GM19351 (cell line): ENCODE results near the gene ZNF672.
A peak's percentile ranks its signal among the peaks of the same experiment; 100 is the strongest.

Experiments used
- ATAC-seq: cut with Tn5 transposase; IDR thresholded peaks from one replicate; pipeline ENCODE4 v1.9.1; 2021; ENCODE audit warnings: mild to moderate bottlenecking, moderate library complexity; ENCODE audit not compliant: unreplicated experiment

Gene ZNF672

GRCh38 chr1:248831842-248832241 lies 6.2 kb upstream of the ZNF672 start:
- ATAC-seq = no peak

- no peak for ATAC-seq
Measured at GRCh38 chr1:248834343-248834940, 3.6 kb upstream of the ZNF672 start.

GRCh38 chr1:248837045-248837780 lies 811 bp upstream of the ZNF672 start:
- ATAC-seq = no peak

- peak; percentile 53 for ATAC-seq
Measured at GRCh38 chr1:248838357-248839167, 538 bp downstream of the ZNF672 start.

GRCh38 chr1:248839168-248839555 lies 1.1 kb downstream of the ZNF672 start:
- no peak for ATAC-seq

- ATAC-seq = no peak
Measured at GRCh38 chr1:248840946-248841345, 2.9 kb downstream of the ZNF672 start.

GRCh38 chr1:248841702-248842395 lies 3.8 kb downstream of the ZNF672 start:
- ATAC-seq = no peak

- ATAC-seq = peak; percentile 40
Measured at GRCh38 chr1:248842781-248843331, 4.8 kb downstream of the ZNF672 start.

- ATAC-seq = no peak
Measured at GRCh38 chr1:248843687-248844086, 5.7 kb downstream of the ZNF672 start.

GRCh38 chr1:248844526-248844925 lies 6.5 kb downstream of the ZNF672 start:
- no peak for ATAC-seq

- ATAC-seq = no peak
Measured at GRCh38 chr1:248847181-248847955, 9.3 kb downstream of the ZNF672 start.

- no peak for ATAC-seq
Measured at GRCh38 chr1:248847956-248848561, 10.0 kb downstream of the ZNF672 start.

- ATAC-seq = no peak
Measured at GRCh38 chr1:248848602-248849001, 10.6 kb downstream of the ZNF672 start.

- ATAC-seq = no peak
Measured at GRCh38 chr1:248849152-248849551, 11.1 kb downstream of the ZNF672 start.

- no peak for ATAC-seq
Measured at GRCh38 chr1:248849637-248850036, 11.6 kb downstream of the ZNF672 start.

GRCh38 chr1:248850124-248850523 lies 12.1 kb downstream of the ZNF672 start:
- no peak for ATAC-seq

- ATAC-seq = no peak
Measured at GRCh38 chr1:248850536-248851251, 12.7 kb downstream of the ZNF672 start.

- no peak for ATAC-seq
Measured at GRCh38 chr1:248851390-248851789, 13.4 kb downstream of the ZNF672 start.
